GM21447 (cell line): ENCODE results near the gene HLA-DPA1.
"Not testable (repeated sequence)": the region's sequence is repeated elsewhere in the genome, so short reads cannot be mapped to it uniquely, and the experiment has no call there.

ENCODE experiments used
- ATAC-seq: cut with Tn5 transposase; IDR thresholded peaks from one replicate; pipeline ENCODE4 v1.9.1; 2021; ENCODE audit not compliant: unreplicated experiment

HLA-DPA1 gene

GRCh38 chr6:33073431-33073871 is at the start of gene HLA-DPA1:
HLA-DPA1 (minus strand) TSS chr6:33073649.
- peak; percentile 75 for ATAC-seq

DNA sequence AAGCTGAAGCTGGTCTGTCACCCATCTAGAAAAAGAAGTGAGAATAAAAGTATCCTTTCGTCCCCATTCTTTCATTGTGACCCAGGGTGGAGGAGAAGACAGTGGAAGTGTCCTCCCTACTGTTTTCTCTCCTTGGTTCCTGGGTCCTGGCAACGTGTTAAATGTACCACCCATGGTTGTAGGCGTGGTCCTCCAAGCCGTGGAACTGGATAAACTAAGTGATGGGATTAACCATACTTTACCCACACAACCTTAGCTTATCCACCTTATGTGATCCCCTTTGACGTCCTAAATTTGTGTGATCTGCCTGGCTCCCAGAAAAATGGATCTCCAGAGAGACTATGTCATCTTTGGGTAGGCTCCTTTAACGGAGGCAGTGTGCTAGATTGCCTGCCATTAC is 49.7 kb upstream of the HLA-DPA1 start:
- no peak for ATAC-seq

GRCh38 chr6:33120001-33120400 is 46.6 kb upstream of the HLA-DPA1 start:
- ATAC-seq, result no peak

GRCh38 chr6:33118525-33119123 is 45.2 kb upstream of the HLA-DPA1 start:
- no peak for ATAC-seq

GRCh38 chr6:33117811-33118277 is 44.4 kb upstream of the HLA-DPA1 start:
- no peak for ATAC-seq

GRCh38 chr6:33116841-33117711 is 43.6 kb upstream of the HLA-DPA1 start:
- ATAC-seq, result no peak

DNA sequence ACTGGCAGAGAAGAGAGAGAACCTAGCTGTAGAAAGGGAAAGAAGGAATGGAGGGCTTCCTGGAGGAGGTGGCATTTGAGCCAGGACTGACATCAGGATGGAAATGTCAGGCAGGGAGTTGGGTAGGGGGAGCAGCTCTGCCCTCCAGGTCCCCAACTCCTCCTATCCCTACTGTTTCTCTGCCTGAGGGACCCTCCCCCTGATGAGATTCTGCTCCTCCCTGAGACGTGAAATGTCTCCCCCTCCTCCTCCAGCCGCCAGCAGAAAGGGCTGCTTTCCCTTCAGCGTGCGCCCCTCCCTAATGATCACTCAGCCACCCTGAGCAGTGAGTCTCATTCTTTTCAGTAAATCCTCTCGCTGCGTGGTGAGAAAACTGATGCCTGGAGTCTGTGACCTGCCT is 43.0 kb upstream of the HLA-DPA1 start:
- no peak for ATAC-seq

GRCh38 chr6:33114406-33114805 is 41.0 kb upstream of the HLA-DPA1 start:
- ATAC-seq, result no peak

- no peak for ATAC-seq
Observed at GRCh38 chr6:33113755-33114154, 40.3 kb upstream of the HLA-DPA1 start.

DNA sequence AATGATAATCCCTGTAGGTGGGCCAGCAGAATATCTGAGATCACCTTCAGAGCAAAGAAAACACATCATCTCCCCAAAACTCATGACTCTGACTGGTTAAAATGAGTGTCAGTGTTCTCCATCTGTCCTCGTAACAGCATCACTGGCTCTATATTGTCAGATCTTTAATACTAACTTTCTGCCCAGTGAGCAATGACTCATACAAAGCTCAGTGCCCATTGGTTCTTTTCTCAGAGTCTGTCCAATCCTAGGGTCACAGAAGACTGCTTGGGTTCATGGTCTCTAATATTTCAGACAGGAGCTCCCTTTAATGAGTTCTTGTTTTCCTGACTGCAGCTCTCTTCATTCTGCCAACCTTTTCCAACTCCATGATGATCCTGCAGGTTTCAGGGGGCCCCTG is 38.7 kb upstream of the HLA-DPA1 start:
- peak; percentile 78 for ATAC-seq

DNA sequence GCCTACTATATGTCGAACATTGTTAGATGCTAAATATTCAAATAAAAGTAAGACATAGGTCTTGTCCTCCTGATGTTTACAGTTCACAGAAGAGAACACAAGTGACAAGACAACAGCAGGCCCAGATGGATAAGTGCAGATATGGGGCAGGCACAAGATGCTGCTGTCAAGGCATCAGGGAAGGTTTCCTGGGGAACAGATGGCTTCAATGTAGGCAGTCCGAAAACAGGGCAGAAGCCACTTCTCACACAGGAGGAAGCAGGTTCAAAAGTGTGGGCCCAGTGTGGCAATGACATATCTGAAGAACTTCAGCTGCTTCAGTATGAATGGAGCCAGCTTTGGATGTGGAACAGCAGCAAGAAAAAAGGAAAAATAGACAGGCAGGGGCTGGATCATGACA is 34.9 kb upstream of the HLA-DPA1 start:
- ATAC-seq, result no peak

DNA sequence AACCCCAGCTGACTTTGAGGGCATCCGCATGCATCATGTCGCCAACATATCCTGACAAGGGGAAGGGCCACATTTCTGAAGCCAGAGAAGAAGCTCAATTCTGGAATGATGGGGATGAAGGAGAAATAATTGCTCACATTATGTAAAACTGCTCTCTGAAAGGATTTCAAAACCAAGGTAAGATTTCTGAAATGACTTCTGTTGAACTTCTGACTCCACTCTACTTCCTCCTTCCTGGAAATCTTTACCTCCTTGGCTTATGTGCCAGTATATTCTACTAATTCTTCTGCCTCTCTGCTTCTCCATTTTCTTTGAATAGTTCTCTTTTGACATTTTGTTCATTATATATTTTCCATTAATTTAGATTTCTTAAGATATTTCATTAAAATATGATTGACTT is 34.2 kb upstream of the HLA-DPA1 start:
- ATAC-seq, result no peak

GRCh38 chr6:33105916-33106871 is 32.7 kb upstream of the HLA-DPA1 start:
- no peak for ATAC-seq

GRCh38 chr6:33105386-33105785 is 31.9 kb upstream of the HLA-DPA1 start:
- no peak for ATAC-seq

GRCh38 chr6:33104887-33105286 is 31.4 kb upstream of the HLA-DPA1 start:
- ATAC-seq, result no peak

DNA sequence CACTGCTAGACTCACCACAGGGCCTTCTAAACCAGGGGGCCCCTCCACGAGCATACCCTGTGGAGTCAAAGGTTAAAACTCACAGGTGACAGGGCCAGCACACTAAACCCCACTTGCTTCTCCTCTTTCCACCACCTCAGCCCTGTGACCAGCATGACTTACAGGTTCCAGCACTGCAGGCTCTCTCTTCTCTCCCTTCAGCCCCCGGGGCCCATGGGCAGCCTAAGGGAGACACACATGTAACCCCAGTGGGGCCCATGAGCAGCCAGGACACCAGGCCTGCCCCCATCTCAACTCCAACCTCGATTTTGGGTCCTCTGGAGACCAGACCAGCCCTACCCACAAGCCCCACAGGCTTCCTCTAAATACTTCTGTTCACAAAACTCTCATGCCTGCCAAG is 30.3 kb upstream of the HLA-DPA1 start:
- ATAC-seq, result no peak

DNA sequence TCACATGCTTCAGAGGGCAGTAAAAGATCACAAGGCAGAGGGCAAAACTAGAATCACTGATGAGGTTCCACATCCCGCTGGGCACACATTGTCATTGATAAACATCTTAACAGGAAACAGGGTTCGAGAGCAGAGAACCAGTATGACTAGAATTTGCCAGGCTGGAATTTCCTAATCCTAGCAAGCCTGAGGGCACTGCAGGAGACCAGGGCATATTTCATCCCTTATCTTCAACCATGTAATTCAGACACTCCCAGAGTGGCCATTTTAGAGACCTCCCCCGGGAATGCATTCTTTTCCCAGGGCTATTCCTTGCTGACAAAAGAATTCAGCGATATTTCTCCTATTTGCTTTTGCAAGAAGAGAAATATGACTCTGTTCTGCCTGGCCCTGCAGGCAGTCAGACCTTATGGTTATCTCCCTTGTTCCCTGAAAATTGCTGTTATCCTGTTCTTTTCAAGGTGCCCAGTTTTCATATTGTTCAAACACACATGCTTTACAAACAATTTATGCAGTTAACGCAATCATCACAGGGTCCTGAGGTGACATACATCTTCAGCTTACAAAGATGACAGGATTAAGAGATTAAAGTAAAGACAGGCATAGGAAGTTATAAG is 27.8 kb upstream of the HLA-DPA1 start:
- not testable (repeated sequence) for ATAC-seq

DNA sequence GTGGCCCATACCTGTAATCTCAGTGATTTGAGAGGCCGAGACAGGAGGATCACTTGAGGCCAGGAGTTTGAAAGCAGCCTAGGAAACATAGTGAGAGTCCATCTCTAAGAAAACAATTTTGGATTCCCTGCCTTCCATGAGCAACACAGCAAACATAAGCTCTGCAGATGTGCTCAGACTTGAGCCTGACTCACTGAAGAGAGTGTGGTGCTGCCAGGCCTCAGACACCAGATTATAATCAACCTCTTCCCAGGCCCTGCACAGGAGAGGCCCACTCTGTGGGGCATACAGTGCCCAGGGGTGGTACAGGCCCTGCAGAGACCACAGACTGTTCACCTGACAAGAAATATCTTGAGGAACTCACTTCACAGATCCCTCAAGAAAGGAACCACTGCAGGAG is 22.2 kb upstream of the HLA-DPA1 start:
- ATAC-seq, result no peak

DNA sequence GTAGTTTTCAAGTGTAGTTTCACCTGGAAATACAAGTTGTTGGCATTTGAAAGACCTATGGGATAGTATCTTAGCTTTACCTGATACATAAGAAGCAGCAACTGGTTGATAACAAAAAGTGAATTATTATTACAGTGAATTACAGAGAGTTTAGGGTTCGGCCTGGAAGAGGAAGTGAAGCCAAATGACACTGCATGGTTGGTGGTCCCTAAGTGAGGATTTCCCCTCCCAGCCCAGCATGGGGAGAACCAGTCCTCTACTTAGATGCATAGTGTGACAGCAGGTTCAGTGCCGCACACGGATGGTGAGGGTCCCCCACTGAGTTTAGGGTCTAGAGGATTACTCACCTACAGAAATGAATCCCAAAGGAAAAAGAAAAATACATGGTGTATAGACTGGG is 20.4 kb upstream of the HLA-DPA1 start:
- ATAC-seq, result no peak

GRCh38 chr6:33092385-33092784 is 18.9 kb upstream of the HLA-DPA1 start:
- ATAC-seq, result no peak

DNA sequence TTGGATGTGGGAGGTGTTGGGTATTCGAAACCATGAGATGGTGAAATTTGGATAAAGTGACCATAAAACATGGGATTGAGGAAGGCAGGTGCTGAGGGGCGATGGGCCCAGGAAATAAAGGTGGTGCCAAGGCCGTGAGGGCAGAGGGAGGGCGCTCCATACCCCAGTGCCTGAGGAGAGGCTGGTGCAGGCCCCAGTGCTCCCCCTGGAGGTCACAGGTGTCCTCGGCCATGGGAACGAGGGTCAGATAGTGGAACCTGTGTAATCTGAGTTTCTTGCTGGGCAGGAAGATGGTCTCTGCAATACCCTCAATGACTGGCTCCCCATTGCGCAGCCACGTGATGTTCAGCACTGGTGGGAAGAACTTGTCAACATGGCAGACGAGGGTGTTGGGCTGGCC is 18.5 kb upstream of the HLA-DPA1 start:
- no peak for ATAC-seq
